H1 (cell line): Measurements from ENCODE around the gene CRAT. TPM values are rescaled to one million over a fixed set of nuclear protein-coding genes. Genes with fewer than 3 reads are reported as not detected.

Experiments
- CTCF ChIA-PET: fragments of 300-600 bp; sonication (Branson Sonifier 250); formaldehyde crosslinking; loops from one replicate; lab custom pipeline; 2021; ENCODE audit not compliant: partially characterized antibody; lab: Charles Lee
- POLR2A ChIA-PET: fragments of 300-600 bp; sonication (Branson Sonifier 250); formaldehyde crosslinking; loops from one replicate; lab custom pipeline; 2021; ENCODE audit warnings: inconsistent platforms; ENCODE audit not compliant: partially characterized antibody; lab: Charles Lee
- DNase-seq, 2 experiments: peaks; one replicate each; pipeline versions ENCODE4 v3.0.0 to v3.0.0-alpha.2; 2010 to 2022; ENCODE audit warnings: low spot score in 2 of 2, low read depth in 1 of 2, mixed read lengths in 1 of 2
- FAIRE-seq: peaks from 2 replicates; lab custom pipeline; 2011; peaks lifted over from hg19 to GRCh38; lab: Jason Lieb, UNC
- H2AFZ ChIP-seq: 2 replicates; pipeline ENCODE4 v1.8.1; 2012; ENCODE audit warnings: low read length, inconsistent platforms
- H2AK5ac ChIP-seq: 2 replicates; pipeline ENCODE4 v1.6.1; 2013; ENCODE audit warnings: low read depth, low read length
- H2BK120ac ChIP-seq: replicated peaks from 2 replicates; pipeline ENCODE3; 2013; ENCODE audit warnings: low read depth, low read length, inconsistent platforms
- H2BK12ac ChIP-seq: 2 replicates; pipeline ENCODE4 v1.6.1; 2013; ENCODE audit warnings: low read depth, low read length
- H2BK15ac ChIP-seq: 2 replicates; pipeline ENCODE4 v1.6.1; 2013; ENCODE audit warnings: low read length
- H2BK20ac ChIP-seq: 2 replicates; pipeline ENCODE4 v1.6.1; 2013; ENCODE audit warnings: low read length
- H2BK5ac ChIP-seq: 2 replicates; pipeline ENCODE4 v1.6.1; 2013; ENCODE audit warnings: low read depth, low read length
- H3K14ac ChIP-seq: 2 replicates; pipeline ENCODE4 v1.6.1; 2013; ENCODE audit warnings: inconsistent platforms; ENCODE audit not compliant: insufficient read length
- H3K18ac ChIP-seq: 2 replicates; pipeline ENCODE4 v1.6.1; 2013; ENCODE audit warnings: low read length; ENCODE audit errors: extremely low read depth
- H3K23ac ChIP-seq: 2 replicates; pipeline ENCODE4 v1.6.1; 2013; ENCODE audit warnings: inconsistent platforms; ENCODE audit not compliant: insufficient read length
- H3K23me2 ChIP-seq: 2 replicates; pipeline ENCODE4 v1.6.1; 2013; ENCODE audit warnings: low read depth, low read length
- H3K27ac ChIP-seq: 2 replicates; pipeline ENCODE4 v1.6.1; 2011; ENCODE audit warnings: low read depth, low read length, inconsistent platforms
- H3K27me3 ChIP-seq, 4 experiments: replicated peaks in 1 of 4; 1 replicate in 1 of 4; 2 replicates in 3 of 4; pipeline versions ENCODE4 v1.6.1 to v1.8.1; 2011 to 2013; ENCODE audit warnings: low read length in 3 of 4, mild to moderate bottlenecking in 3 of 4, inconsistent platforms in 2 of 4, mixed read lengths in 2 of 4, moderate library complexity in 1 of 4; ENCODE audit not compliant: control insufficient read depth in 3 of 4, insufficient read depth in 3 of 4; ENCODE audit errors: extremely low read depth in 1 of 4
- H3K36me3 ChIP-seq, 4 experiments: 2 replicates each; pipeline versions ENCODE4 v1.6.1 to v1.8.1; 2011 to 2013; ENCODE audit warnings: mild to moderate bottlenecking in 4 of 4, low read length in 3 of 4, moderate library complexity in 2 of 4, control low read depth in 1 of 4, inconsistent platforms in 1 of 4; ENCODE audit not compliant: insufficient read depth in 4 of 4, control insufficient read depth in 2 of 4
- H3K4ac ChIP-seq: replicated peaks from 2 replicates; pipeline ENCODE3; 2013; ENCODE audit warnings: low read length, low read depth, mixed read lengths, inconsistent platforms; ENCODE audit not compliant: insufficient read length
- H3K4me1 ChIP-seq, 4 experiments: replicated peaks in 1 of 4; 1 replicate in 1 of 4; 2 replicates in 3 of 4; pipeline versions ENCODE4 v1.6.1 to v1.8.1; 2011 to 2013; ENCODE audit warnings: low read length in 3 of 4, inconsistent platforms in 2 of 4, mixed read lengths in 1 of 4; ENCODE audit not compliant: insufficient read depth in 4 of 4, control insufficient read depth in 3 of 4
- H3K4me2 ChIP-seq, 2 experiments: 2 replicates each; pipeline versions ENCODE4 v1.6.1 to v1.8.1; 2011 to 2013; ENCODE audit warnings: low read depth in 2 of 2, low read length in 2 of 2, control low read depth in 1 of 2, inconsistent platforms in 1 of 2, mild to moderate bottlenecking in 1 of 2; ENCODE audit not compliant: insufficient read depth in 1 of 2
- H3K4me3 ChIP-seq, 4 experiments: fragments of 200-600, 300-600 bp in 1 of 4; sonication (generic), shearing (Covaris generic), sonication (Bioruptor Twin) in 1 of 4; 2 replicates each; pipeline versions ENCODE4 v1.5.1 to v1.8.1; 2011 to 2016; ENCODE audit warnings: low read length in 4 of 4, low read depth in 3 of 4, control low read depth in 2 of 4, inconsistent platforms in 2 of 4, mild to moderate bottlenecking in 2 of 4, mixed read lengths in 1 of 4, moderate library complexity in 1 of 4; ENCODE audit not compliant: insufficient read depth in 2 of 4; ENCODE audit errors: extremely low read depth in 1 of 4
- H3K56ac ChIP-seq: replicated peaks from 2 replicates; pipeline ENCODE3; 2013; ENCODE audit warnings: low read depth, mild to moderate bottlenecking, mixed read lengths, low read length, inconsistent platforms; ENCODE audit not compliant: insufficient read length
- H3K79me1 ChIP-seq: 2 replicates; pipeline ENCODE4 v1.6.1; 2013; ENCODE audit warnings: low read depth, low read length, control low read depth
- H3K79me2 ChIP-seq, 2 experiments: 2 replicates each; pipeline versions ENCODE4 v1.6.1 to v1.8.1; 2012 to 2013; ENCODE audit warnings: low read length in 2 of 2, mild to moderate bottlenecking in 2 of 2, inconsistent platforms in 1 of 2; ENCODE audit not compliant: insufficient read depth in 2 of 2, control insufficient read depth in 1 of 2
- H3K9ac ChIP-seq, 4 experiments: replicated peaks in 1 of 4; 1 replicate in 1 of 4; 2 replicates in 3 of 4; pipeline versions ENCODE4 v1.6.1 to v1.8.1; 2011 to 2013; ENCODE audit warnings: low read depth in 3 of 4, low read length in 3 of 4, control low read depth in 2 of 4, mild to moderate bottlenecking in 2 of 4, moderate library complexity in 2 of 4, inconsistent platforms in 1 of 4; ENCODE audit errors: extremely low read depth in 1 of 4
- H3K9me3 ChIP-seq, 2 experiments: 2 replicates each; pipeline versions ENCODE4 v1.6.1 to v1.8.1; 2012 to 2013; ENCODE audit warnings: mild to moderate bottlenecking in 2 of 2, moderate library complexity in 2 of 2, control low read depth in 1 of 2, inconsistent platforms in 1 of 2, low read depth in 1 of 2, low read length in 1 of 2, mixed read lengths in 1 of 2; ENCODE audit not compliant: insufficient read depth in 2 of 2
- H4K20me1 ChIP-seq, 2 experiments: replicated peaks in 1 of 2; 2 replicates each; pipeline versions ENCODE3 to v1.8.1; 2011 to 2013; ENCODE audit warnings: inconsistent platforms in 2 of 2, low read length in 2 of 2, mild to moderate bottlenecking in 1 of 2; ENCODE audit not compliant: insufficient read depth in 2 of 2, control insufficient read depth in 1 of 2
- H4K5ac ChIP-seq: 2 replicates; pipeline ENCODE4 v1.6.1; 2013; ENCODE audit warnings: low read length, low read depth, mixed read lengths, inconsistent platforms; ENCODE audit not compliant: insufficient read length
- H4K8ac ChIP-seq: 2 replicates; pipeline ENCODE4 v1.8.0; 2013; ENCODE audit warnings: mild to moderate bottlenecking, moderate library complexity, low read length, inconsistent platforms; ENCODE audit not compliant: insufficient read depth; ENCODE audit errors: extremely low read depth
- H4K91ac ChIP-seq: replicated peaks from 2 replicates; pipeline ENCODE3; 2013; ENCODE audit warnings: low read length, mixed read lengths, inconsistent platforms; ENCODE audit not compliant: insufficient read length
- BCL11A ChIP-seq, 2 experiments: IDR thresholded peaks; one replicate each; pipeline ENCODE4 v1.6.1; 2011; ENCODE audit warnings: low read depth in 2 of 2, low read length in 2 of 2, mild to moderate bottlenecking in 2 of 2
- GTF2F1 ChIP-seq: IDR thresholded peaks from 2 replicates; pipeline ENCODE4 v1.6.1; 2012; ENCODE audit warnings: low read depth, low read length, improper control_type of control experiment, borderline replicate concordance
- HDAC2 ChIP-seq, 2 experiments: fragments of 300-600 bp in 1 of 2; sonication (generic) in 1 of 2; IDR thresholded peaks; 2 replicates each; pipeline ENCODE4 v1.6.1; 2011 to 2012; ENCODE audit warnings: low read depth in 2 of 2, low read length in 2 of 2, mild to moderate bottlenecking in 2 of 2, moderate library complexity in 2 of 2, borderline replicate concordance in 1 of 2, inconsistent platforms in 1 of 2
- HDAC6 ChIP-seq: IDR thresholded peaks from one replicate; pipeline ENCODE4 v1.7.1; 2012; ENCODE audit warnings: low read depth, mild to moderate bottlenecking, inconsistent platforms, low read length, moderate library complexity
- RFX5 ChIP-seq: IDR thresholded peaks from 2 replicates; pipeline ENCODE4 v1.6.1; 2011; ENCODE audit warnings: low read depth, low read length, improper control_type of control experiment, borderline replicate concordance
- RXRA ChIP-seq: IDR thresholded peaks from 2 replicates; pipeline ENCODE4 v1.6.1; 2011; ENCODE audit warnings: low read depth, mild to moderate bottlenecking, low read length, moderate library complexity; ENCODE audit not compliant: insufficient read depth
- TCF12 ChIP-seq: IDR thresholded peaks from 2 replicates; pipeline ENCODE4 v1.6.1; 2011; ENCODE audit warnings: low read depth, mild to moderate bottlenecking, low read length
- TEAD4 ChIP-seq: IDR thresholded peaks from 2 replicates; pipeline ENCODE4 v1.6.1; 2012; ENCODE audit warnings: low read depth, low read length, inconsistent platforms, mixed read lengths
- YY1 ChIP-seq: IDR thresholded peaks from 2 replicates; pipeline ENCODE4 v1.6.1; 2011; ENCODE audit warnings: low read depth, mild to moderate bottlenecking, low read length
- WGBS, 2 experiments: shearing (Covaris generic) in 1 of 2; methylation state at CpG; one replicate each; pipeline versions ENCODE4 v1.1.6 to v1.1.7; 2013 to 2015; ENCODE audit warnings: low lambda C conversion rate in 2 of 2, mixed read lengths in 2 of 2, inconsistent platforms in 1 of 2, low coverage in 1 of 2, missing lambda C conversion rate in 1 of 2; ENCODE audit not compliant: insufficient replicate concordance in 2 of 2, insufficient coverage in 1 of 2, insufficient read length in 1 of 2; ENCODE audit errors: extremely low coverage in 1 of 2, missing lambda C conversion rate in 1 of 2; 5-methylcytosine and 5-hydroxymethylcytosine counted together
- polyA plus RNA-seq, 7 experiments: library from polyadenylated mRNA; depleted of rRNA in 3 of 7; stranded (reverse) in 5 of 7; unstranded in 2 of 7; fragments of >200 nt in 5 of 7; fragments of 200-250 nt in 2 of 7; gene quantifications; 1 replicate in 5 of 7; 2 replicates in 1 of 7; 4 replicates in 1 of 7; pipeline versions ENCODE4 v1.2.1 to v1.2.3, GENCODE V29; 2011 to 2013; ENCODE audit warnings: missing spikeins in 2 of 7, mixed read lengths in 2 of 7
- total RNA-seq: library from RNA; stranded (reverse); fragmentation: NEBNext Ultra II Directional; extraction: Animal tissue kit (Norgen Biotek cat#: 25700); gene quantifications from 2 replicates; pipeline ENCODE4 v1.2.1, GENCODE V29; 2021
- TF ChIP-seq, protein P1 (sequence below): IDR thresholded peaks from 2 replicates; pipeline ENCODE4 v1.6.1; 2012; ENCODE audit warnings: low read length, inconsistent platforms

CRAT gene
- total and polyA plus RNA-seq, 2 of the 8 experiments (the other 6 are each of a cell fraction or from before 2014, with no cell fraction given) = 8.2 to 17.3 TPM

- Histone ChIP-seq H4K91ac (no peak overlapping the region), H3K56ac (no peak overlapping the region), H2BK20ac (no peak overlapping the region), H3K27ac (no peak overlapping the region), H4K5ac (no peak overlapping the region), H3K18ac (no peak overlapping the region), H4K20me1 (no peaks in the 10 kb centered on the region), H3K23me2 (peaks cover 10% of the 10 kb centered on the region), H3K9ac (no peak overlapping the region), H3K4me3 (no peak overlapping the region), H3K4ac (no peak overlapping the region), H3K36me3 (no peaks in the 10 kb centered on the region), H3K23ac (no peak overlapping the region), H2BK12ac (no peak overlapping the region), H3K14ac (no peak overlapping the region), H3K4me2 (no peak overlapping the region), H3K27me3 (peaks cover 0 to 15% (median 14%) of the 10 kb centered on the region in 4 experiments; a peak in 6 of 7 replicates), H3K9me3 (no peaks in the 10 kb centered on the region), H2BK120ac (no peak overlapping the region), H2AK5ac (no peak overlapping the region), H4K8ac (no peak overlapping the region), H3K79me1 (no peaks in the 10 kb centered on the region), H3K79me2 (no peaks in the 10 kb centered on the region), H2AFZ (no peak overlapping the region), H2BK15ac (no peak overlapping the region), H2BK5ac (no peak overlapping the region), H3K4me1 (peaks cover 0 to 6% (median 3%) of the 10 kb centered on the region in 4 experiments; a peak in 3 of 7 replicates)
- FAIRE-seq = no peak
- WGBS, 2 experiments = 91% methylated on average over 17 of the region's 17 CpGs; no CpG with 5 or more reads in 1 of the 2 experiments
- no peak for DNase-seq
- POLR2A ChIA-PET = interaction anchor here (0.7 to 2.0 kb wide), 5 partner anchors 11 to 666 kb away, joined by 3 to 8 read pairs (median 4); partner anchors contain the start of gene DOLPP1
- CTCF ChIA-PET = interaction anchor here (1.0 to 1.4 kb wide), 3 partner anchors 17 to 26 kb away, joined by 3 read pairs; no protein-coding TSS in a partner anchor
- no peak for TF ChIP-seq HDAC2 (IDR thresholded peaks at IDR 0.05; ENCODE audit: borderline replicate concordance in 1 of 2, low read depth in 2 of 2, low read length in 2 of 2)
- no peak for TF ChIP-seq YY1
- TF ChIP-seq GTF2F1 = no peak
- TF ChIP-seq TEAD4 = no peak
- no peak for TF ChIP-seq HDAC6
- no peak for TF ChIP-seq BCL11A (IDR thresholded peaks at IDR 0.05; ENCODE audit: low read depth in 2 of 2, low read length in 2 of 2)
- no peak for TF ChIP-seq TCF12
- TF ChIP-seq, protein P1, sequence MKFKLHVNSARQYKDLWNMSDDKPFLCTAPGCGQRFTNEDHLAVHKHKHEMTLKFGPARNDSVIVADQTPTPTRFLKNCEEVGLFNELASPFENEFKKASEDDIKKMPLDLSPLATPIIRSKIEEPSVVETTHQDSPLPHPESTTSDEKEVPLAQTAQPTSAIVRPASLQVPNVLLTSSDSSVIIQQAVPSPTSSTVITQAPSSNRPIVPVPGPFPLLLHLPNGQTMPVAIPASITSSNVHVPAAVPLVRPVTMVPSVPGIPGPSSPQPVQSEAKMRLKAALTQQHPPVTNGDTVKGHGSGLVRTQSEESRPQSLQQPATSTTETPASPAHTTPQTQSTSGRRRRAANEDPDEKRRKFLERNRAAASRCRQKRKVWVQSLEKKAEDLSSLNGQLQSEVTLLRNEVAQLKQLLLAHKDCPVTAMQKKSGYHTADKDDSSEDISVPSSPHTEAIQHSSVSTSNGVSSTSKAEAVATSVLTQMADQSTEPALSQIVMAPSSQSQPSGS = no peak
- TF ChIP-seq RXRA = no peak
- no peak for TF ChIP-seq RFX5
These were observed 4.5 kb downstream of the CRAT start for GRCh38 chr9:129105857-129106694.
